ENCODE data around the gene ACADVL. TPM values are rescaled to one million over a fixed set of nuclear protein-coding genes. Genes with fewer than 3 reads are reported as not detected.

Gene ACADVL
- total RNA-seq, 2 donors from 2014 or later: 369 to 471 TPM

GRCh38 chr17:7186241-7186640 is 33.5 kb upstream of the ACADVL start:
- ATAC-seq (ENCODE audit: insufficient number of reproducible peaks, low FRiP score, low read depth) (no peak), DNase-seq (ENCODE audit: low spot score) (no peak)
- H3K27ac ChIP-seq: no peak overlapping the region
- H3K4me3 ChIP-seq: no peak overlapping the region
- no peaks in the 10 kb centered on the region for H3K4me1 ChIP-seq (ENCODE audit: control insufficient read depth in 1 of 2, low read depth in 2 of 2)
- no peaks in the 10 kb centered on the region for H3K9me3 ChIP-seq
- peaks cover 4% of the 10 kb centered on the region for H3K36me3 ChIP-seq
- no peak for TF ChIP-seq CTCF (IDR thresholded peaks at IDR 0.05)
- H3K27me3 ChIP-seq (replicated peaks; ENCODE audit: insufficient read depth): no peaks in the 10 kb centered on the region

GRCh38 chr17:7190276-7190917 is 29.3 kb upstream of the ACADVL start:
- DNase-seq (ENCODE audit: low spot score): no peak
- Histone ChIP-seq H3K4me1 (ENCODE audit: control insufficient read depth in 1 of 2, low read depth in 2 of 2) (no peaks in the 10 kb centered on the region), H3K27ac (no peak overlapping the region), H3K36me3 (peaks cover 28% of the 10 kb centered on the region), H3K27me3 (replicated peaks; ENCODE audit: insufficient read depth) (no peaks in the 10 kb centered on the region), H3K9me3 (no peaks in the 10 kb centered on the region), H3K4me3 (no peak overlapping the region)
- no peak for ATAC-seq (ENCODE audit: insufficient number of reproducible peaks, low FRiP score, low read depth)
- no peak for TF ChIP-seq CTCF (IDR thresholded peaks at IDR 0.05)

GRCh38 chr17:7191069-7191468 is 28.7 kb upstream of the ACADVL start:
- H3K9me3 ChIP-seq: no peaks in the 10 kb centered on the region
- no peaks in the 10 kb centered on the region for H3K27me3 ChIP-seq (replicated peaks; ENCODE audit: insufficient read depth)
- no peak for TF ChIP-seq CTCF (IDR thresholded peaks at IDR 0.05)
- H3K36me3 ChIP-seq: peaks cover 31% of the 10 kb centered on the region
- no peak overlapping the region for H3K27ac ChIP-seq
- no peaks in the 10 kb centered on the region for H3K4me1 ChIP-seq (ENCODE audit: control insufficient read depth in 1 of 2, low read depth in 2 of 2)
- H3K4me3 ChIP-seq: no peak overlapping the region
- ATAC-seq (ENCODE audit: insufficient number of reproducible peaks, low FRiP score, low read depth): no peak
- DNase-seq (ENCODE audit: low spot score): no peak

GRCh38 chr17:7191571-7192270 is 28.0 kb upstream of the ACADVL start:
- TF ChIP-seq CTCF (IDR thresholded peaks at IDR 0.05): no peak
- no peaks in the 10 kb centered on the region for H3K9me3 ChIP-seq
- ATAC-seq (ENCODE audit: insufficient number of reproducible peaks, low FRiP score, low read depth) (no peak), DNase-seq (ENCODE audit: low spot score) (no peak)
- peaks cover 36% of the 10 kb centered on the region for H3K36me3 ChIP-seq
- no peaks in the 10 kb centered on the region for H3K4me1 ChIP-seq (ENCODE audit: control insufficient read depth in 1 of 2, low read depth in 2 of 2)
- no peak overlapping the region for H3K27ac ChIP-seq
- no peaks in the 10 kb centered on the region for H3K27me3 ChIP-seq (replicated peaks; ENCODE audit: insufficient read depth)
- no peak overlapping the region for H3K4me3 ChIP-seq

GRCh38 chr17:7192271-7192937 is 27.3 kb upstream of the ACADVL start:
- no peaks in the 10 kb centered on the region for H3K27me3 ChIP-seq (replicated peaks; ENCODE audit: insufficient read depth)
- no peak overlapping the region for H3K27ac ChIP-seq
- peaks cover 38% of the 10 kb centered on the region for H3K36me3 ChIP-seq
- no peaks in the 10 kb centered on the region for H3K4me1 ChIP-seq (ENCODE audit: control insufficient read depth in 1 of 2, low read depth in 2 of 2)
- no peak overlapping the region for H3K4me3 ChIP-seq
- no peaks in the 10 kb centered on the region for H3K9me3 ChIP-seq
- no peak for TF ChIP-seq CTCF (IDR thresholded peaks at IDR 0.05)
- no peak for DNase-seq (ENCODE audit: low spot score)
- no peak for ATAC-seq (ENCODE audit: insufficient number of reproducible peaks, low FRiP score, low read depth)
